Skeletal muscle cell (primary cell): ENCODE measurements around the gene MRFAP1L1.
A peak's percentile ranks its signal among the peaks of the same experiment; 100 is the strongest.
"Not testable (repeated sequence)": the region's sequence is repeated elsewhere in the genome, so short reads cannot be mapped to it uniquely, and the experiment has no call there.

ENCODE experiments used
- DNase-seq: peaks from one replicate; pipeline ENCODE4 v3.0.0-alpha.2; 2010; ENCODE audit warnings: low read depth
- H3K4me3 ChIP-seq: 2 replicates; pipeline ENCODE4 v1.5.1; 2011; ENCODE audit warnings: low read depth, mild to moderate bottlenecking, control low read depth, low read length, moderate library complexity

Gene MRFAP1L1

GRCh38 chr4:6672541-6673190 lies 37.0 kb downstream of the MRFAP1L1 start:
- not testable (repeated sequence) for H3K4me3 ChIP-seq, DNase-seq

- no peak overlapping the region for H3K4me3 ChIP-seq
- DNase-seq, result no peak
These were observed 37.5 kb downstream of the MRFAP1L1 start for GRCh38 chr4:6672131-6672530.

GRCh38 chr4:6671648-6672047 lies 38.0 kb downstream of the MRFAP1L1 start:
- no peak overlapping the region for H3K4me3 ChIP-seq
- DNase-seq, result no peak

GRCh38 chr4:6668391-6668790 lies 41.3 kb downstream of the MRFAP1L1 start:
- no peak overlapping the region for H3K4me3 ChIP-seq
- DNase-seq, result no peak

- DNase-seq, result no peak
- no peak overlapping the region for H3K4me3 ChIP-seq
These were observed 44.4 kb downstream of the MRFAP1L1 start for GRCh38 chr4:6665320-6665654.

GRCh38 chr4:6663596-6664393 lies 45.9 kb downstream of the MRFAP1L1 start:
- peak overlapping the region; percentile 18 for H3K4me3 ChIP-seq
- no peak for DNase-seq

- H3K4me3 ChIP-seq, result no peak overlapping the region
- DNase-seq, result no peak
These were observed 47.1 kb downstream of the MRFAP1L1 start for GRCh38 chr4:6662591-6662990.

- no peak overlapping the region for H3K4me3 ChIP-seq
- DNase-seq, result no peak
These were observed 49.2 kb downstream of the MRFAP1L1 start for GRCh38 chr4:6660430-6660829.

- no peak overlapping the region for H3K4me3 ChIP-seq
- no peak for DNase-seq
These were observed 49.8 kb downstream of the MRFAP1L1 start for GRCh38 chr4:6659897-6660296.

GRCh38 chr4:6658597-6659075 lies 51.0 kb downstream of the MRFAP1L1 start:
- DNase-seq, result no peak

GRCh38 chr4:6658209-6658595 lies 51.5 kb downstream of the MRFAP1L1 start:
- no peak for DNase-seq
- H3K4me3 ChIP-seq, result peak overlapping the region; percentile 38

More at GRCh38 chr4:6658597-6659075, 51.0 kb downstream of the MRFAP1L1 start:
- H3K4me3 ChIP-seq, result peak overlapping the region; percentile 38
